Globus pallidus (tissue), 1 donor: ENCODE data around the gene ABCB8.

Source experiments
- DNase-seq: peaks from one replicate; pipeline ENCODE4 v3.0.0-alpha.2; 2015; ENCODE audit warnings: low spot score

The ABCB8 gene

DNA sequence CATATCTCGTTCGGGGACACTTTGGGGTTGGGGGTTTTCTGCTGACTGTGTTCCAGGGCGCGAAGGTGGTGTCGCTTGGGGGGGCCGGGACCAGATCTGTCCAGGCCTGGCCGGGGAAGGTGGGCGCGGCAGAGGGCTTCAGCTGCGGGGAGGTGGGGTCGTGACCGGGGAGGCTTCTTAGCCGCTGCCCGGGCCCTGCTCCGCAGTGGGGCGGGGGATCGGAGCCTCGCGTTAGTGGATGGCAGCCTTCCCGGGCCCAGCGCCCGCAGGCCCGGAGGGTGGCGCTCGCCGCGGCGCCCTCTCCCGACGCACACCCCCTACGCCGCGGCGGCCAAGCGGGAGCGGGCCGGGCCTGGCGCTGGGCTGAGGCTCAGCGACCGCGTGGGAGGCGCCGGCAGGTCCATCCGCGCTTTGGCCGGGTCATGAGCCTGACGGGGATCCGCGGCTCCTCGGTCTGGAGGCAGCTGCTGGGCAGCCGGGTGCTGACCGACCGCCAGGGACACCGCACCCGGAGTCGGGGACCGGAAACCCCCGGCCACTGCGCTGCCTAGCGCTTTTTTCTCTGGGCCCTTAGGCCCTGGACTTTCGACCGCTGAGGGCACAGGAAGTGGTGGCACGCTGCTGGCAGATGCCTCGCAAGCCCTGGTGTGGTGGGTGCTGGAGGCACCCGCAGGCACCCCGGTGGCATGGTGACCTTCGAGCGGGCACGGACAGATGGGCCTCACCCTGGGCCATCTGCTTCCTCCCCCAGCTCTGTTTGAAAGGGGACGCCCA lies 59.2 kb downstream of the ABCB8 start:
- peak; percentile 69 for DNase-seq

- no peak for DNase-seq
Observed at GRCh38 chr7:151088019-151088855, 60.0 kb downstream of the ABCB8 start.

GRCh38 chr7:151088856-151089699 lies 60.8 kb downstream of the ABCB8 start:
- no peak for DNase-seq

- DNase-seq, result no peak
Observed at GRCh38 chr7:151089893-151090730, 61.9 kb downstream of the ABCB8 start.

DNA sequence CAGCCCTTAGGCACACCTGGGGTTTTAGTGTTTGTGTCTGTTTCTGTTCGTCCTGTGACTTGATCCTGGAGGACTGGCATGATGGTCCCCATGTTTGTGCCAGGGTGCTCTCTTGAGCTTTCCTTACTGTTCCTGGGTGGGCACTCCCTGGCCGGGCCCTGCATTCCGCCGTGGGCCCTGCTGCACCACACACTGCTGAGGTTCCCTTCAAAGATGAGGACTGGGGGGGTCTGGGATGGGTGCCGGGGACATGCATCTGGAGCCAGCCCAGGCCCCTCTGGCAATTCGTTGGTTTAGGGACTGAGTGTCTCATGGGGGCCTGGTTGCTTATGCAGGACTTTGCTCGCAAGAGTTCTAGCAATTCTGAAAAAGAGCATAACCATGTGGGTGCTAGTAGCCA lies 62.8 kb downstream of the ABCB8 start:
- no peak for DNase-seq

- DNase-seq, result no peak
Observed at GRCh38 chr7:151091431-151091830, 63.2 kb downstream of the ABCB8 start.

DNA sequence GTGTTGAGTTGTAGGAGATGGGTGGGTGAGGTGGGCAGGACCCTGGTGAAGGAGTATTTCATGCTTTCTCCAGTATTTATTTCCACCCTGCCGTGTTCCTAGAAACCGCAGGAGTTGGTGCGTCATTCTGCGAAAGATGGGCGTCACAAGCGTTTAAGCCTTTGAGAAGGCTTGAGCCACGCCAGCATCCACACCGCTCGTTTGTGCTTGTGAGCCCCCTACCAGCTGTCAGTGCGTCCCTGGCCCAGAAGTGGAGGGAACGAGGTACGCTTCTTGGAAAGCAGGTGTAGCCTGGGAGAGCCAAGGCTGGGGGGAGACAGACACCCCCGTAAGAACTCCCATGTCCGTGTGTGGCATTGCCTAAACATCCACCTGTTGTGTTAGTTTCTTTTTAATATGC lies 63.7 kb downstream of the ABCB8 start:
- DNase-seq, result no peak

- DNase-seq, result no peak
Observed at GRCh38 chr7:151093748-151094147, 65.5 kb downstream of the ABCB8 start.

- DNase-seq, result no peak
Observed at GRCh38 chr7:151094675-151095074, 66.4 kb downstream of the ABCB8 start.

GRCh38 chr7:151095123-151095797 lies 67.0 kb downstream of the ABCB8 start:
- DNase-seq, result no peak

DNA sequence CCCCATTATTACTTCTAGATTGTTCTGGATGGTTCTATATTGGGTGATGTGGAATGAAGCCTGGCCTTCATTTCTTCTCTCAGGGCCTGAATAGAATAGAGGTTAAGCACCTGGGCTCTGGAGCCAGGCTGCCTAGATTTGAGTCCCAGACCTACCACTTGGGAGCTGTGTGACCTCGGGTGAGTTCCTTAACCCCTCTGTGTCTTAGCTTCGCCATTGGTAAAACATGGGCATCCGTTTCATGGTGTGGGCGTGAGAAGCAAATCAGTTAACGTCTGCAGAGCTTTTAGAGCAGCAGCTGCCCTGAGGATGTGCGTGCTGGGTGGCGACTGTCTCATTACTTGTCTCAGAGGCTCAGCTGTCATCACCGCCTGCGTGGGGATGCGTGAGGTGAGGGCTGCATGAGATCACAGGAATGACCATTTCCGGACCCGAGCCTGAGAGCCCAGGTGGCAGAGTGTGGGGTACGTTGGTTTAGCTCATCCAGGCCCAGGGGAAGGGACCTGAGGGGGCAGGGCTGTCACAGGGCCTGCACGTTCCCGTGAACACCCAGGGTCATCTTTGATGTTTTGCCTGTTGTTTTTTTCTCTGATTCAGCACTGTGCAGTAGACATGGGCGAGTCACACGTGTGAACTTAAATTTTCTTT lies 67.7 kb downstream of the ABCB8 start:
- DNase-seq, result no peak
